ENCODE results near the gene JAML. TPM values are rescaled to one million over a fixed set of nuclear protein-coding genes. Genes with fewer than 3 reads are reported as not detected.

Gene JAML
- total RNA-seq, 4 donors from 2014 or later, result 0.92 to 8.9 (median 1.2) TPM

GRCh38 chr11:118153976-118154375 is 70.8 kb downstream of the JAML start:
- no peaks in the 10 kb centered on the region for H3K9me3 ChIP-seq
- H3K27ac ChIP-seq (replicated peaks in 1 of 4), result no peak overlapping the region
- TF ChIP-seq POLR2A (IDR thresholded peaks at IDR 0.05; ENCODE audit: low read depth) (no peak), EP300 (IDR thresholded peaks at IDR 0.05) (no peak), POLR2AphosphoS5 (IDR thresholded peaks at IDR 0.05) (no peak)
- DNase-seq (ENCODE audit: extremely low spot score), result no peak
- peaks cover 14 to 46% (median 38%) of the 10 kb centered on the region in 4 donors for H3K4me1 ChIP-seq
- peaks cover 0 to 69% (median 18%) of the 10 kb centered on the region in 4 donors for H3K27me3 ChIP-seq
- intact Hi-C loops (cut with DNase I), result no loop called here
- no peak overlapping the region for H3K4me3 ChIP-seq
- WGBS, result 88% methylated on average over 11 of the region's 11 CpGs
- H3K36me3 ChIP-seq, result no peaks in the 10 kb centered on the region

DNA sequence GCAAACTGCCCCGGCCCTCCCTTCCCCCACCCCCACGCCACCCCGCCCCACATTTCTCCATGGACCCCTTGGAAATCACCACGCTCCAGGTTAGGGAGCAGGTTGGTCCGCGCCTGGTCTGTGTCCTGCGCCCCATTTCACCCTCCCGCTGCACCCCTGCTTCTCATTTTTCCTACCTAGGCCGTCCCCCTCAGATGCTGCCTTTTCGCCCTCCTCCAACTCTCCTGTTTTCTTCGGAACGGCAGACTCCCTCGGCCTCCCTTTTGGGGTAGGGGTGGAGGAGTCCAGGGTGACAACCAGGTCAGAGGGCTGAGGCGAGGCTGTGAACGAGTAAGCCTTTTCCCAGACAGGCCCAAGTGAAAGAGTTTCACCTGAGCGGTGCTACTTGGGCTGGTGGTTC is 71.3 kb downstream of the JAML start:
- H3K27me3 ChIP-seq, result peaks cover 0 to 67% (median 18%) of the 10 kb centered on the region in 4 donors
- intact Hi-C loops (cut with DNase I), result no loop called here
- peak overlapping the region; percentile 55 to 71 (median 62) for H3K4me3 ChIP-seq
- H3K4me1 ChIP-seq, result peaks cover 14 to 46% (median 38%) of the 10 kb centered on the region in 4 donors
- no peaks in the 10 kb centered on the region for H3K9me3 ChIP-seq
- no peaks in the 10 kb centered on the region for H3K36me3 ChIP-seq
- no peak for DNase-seq (ENCODE audit: extremely low spot score)
- H3K27ac ChIP-seq (replicated peaks in 1 of 4), result no peak overlapping the region
- WGBS, result 22% methylated on average over 12 of the region's 16 CpGs
- TF ChIP-seq POLR2AphosphoS5 (IDR thresholded peaks at IDR 0.05) (no peak), POLR2A (IDR thresholded peaks at IDR 0.05; ENCODE audit: low read depth) (no peak), CTCF (IDR thresholded peaks at IDR 0.05) (no peak), EP300 (IDR thresholded peaks at IDR 0.05) (no peak)

DNA sequence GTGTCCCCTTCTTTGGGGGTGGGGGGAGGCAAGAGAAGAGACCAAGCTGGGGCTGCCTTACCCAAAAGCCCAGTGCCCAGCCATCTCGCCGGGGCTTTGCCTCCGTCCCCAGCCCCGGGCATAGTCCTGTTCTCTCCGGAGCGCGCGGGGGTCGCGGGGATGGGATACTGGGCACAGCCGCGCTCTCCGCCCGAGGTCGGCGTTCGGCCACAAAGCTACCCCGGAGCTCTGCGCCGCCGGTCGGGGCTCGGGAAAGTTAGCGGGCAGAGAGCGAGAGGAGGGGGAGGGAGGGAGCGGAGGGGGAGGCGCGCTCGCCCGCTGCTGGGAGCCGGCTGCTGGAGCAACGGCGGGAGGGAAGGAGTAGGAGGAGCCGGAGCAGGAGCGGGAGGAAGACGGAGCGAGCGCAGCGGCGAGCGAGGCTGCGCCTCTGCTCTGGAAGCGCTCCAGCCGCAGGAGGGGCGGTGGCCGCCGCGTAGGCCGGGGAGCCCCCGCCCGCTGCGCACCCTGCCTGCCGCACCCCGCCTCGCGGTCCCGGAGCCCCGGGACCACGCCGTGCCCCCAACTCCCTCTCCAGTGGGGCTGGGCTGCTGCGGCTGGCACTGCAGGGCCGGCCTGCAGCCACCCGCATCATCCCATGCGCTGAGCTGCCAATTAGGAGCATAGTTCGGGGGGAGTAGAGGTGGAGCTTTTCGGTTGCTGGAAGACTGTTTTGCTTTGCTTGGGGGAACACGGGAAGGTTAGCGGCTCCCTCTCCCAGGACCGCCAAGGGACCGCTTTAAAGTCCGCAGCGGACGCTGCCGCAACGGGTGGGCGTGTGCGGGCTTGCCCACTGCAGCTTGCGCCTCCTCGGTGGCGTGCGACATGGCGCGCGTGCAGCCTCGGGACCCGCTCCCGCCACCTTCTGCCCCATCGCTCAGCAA is 72.0 kb downstream of the JAML start, which contains the start of gene SCN4B:
SCN4B (minus strand) TSS at position 272 of the 920 bp plus-strand sequence; CDS start at position 122, 150 bp downstream.
- no peak for DNase-seq (ENCODE audit: extremely low spot score)
- peak in 1 of 2 donors; percentile 19 for TF ChIP-seq POLR2AphosphoS5 (IDR thresholded peaks at IDR 0.05)
- no peak for TF ChIP-seq EP300 (IDR thresholded peaks at IDR 0.05)
- 0% methylated on average over 3 of the region's 88 CpGs for WGBS
- Histone ChIP-seq H3K27me3 (peaks cover 0 to 60% (median 18%) of the 10 kb centered on the region in 4 donors), H3K4me3 (peak within 1 kb of the TSS; percentile 55 to 71 (median 62)), H3K4me1 (peaks cover 14 to 46% (median 38%) of the 10 kb centered on the region in 4 donors), H3K27ac (replicated peaks in 1 of 4) (peak within 1 kb of the TSS in 2 of 4 donors; percentile 11 to 26), H3K9me3 (no peaks in the 10 kb centered on the region), H3K36me3 (no peaks in the 10 kb centered on the region)
- intact Hi-C loops (cut with DNase I), result no loop called here

GRCh38 chr11:118152020-118152551 is 72.7 kb downstream of the JAML start:
- Histone ChIP-seq H3K4me3 (peak overlapping the region; percentile 55 to 71 (median 62)), H3K36me3 (no peaks in the 10 kb centered on the region), H3K27me3 (peaks cover 0 to 53% (median 16%) of the 10 kb centered on the region in 4 donors), H3K27ac (replicated peaks in 1 of 4) (peak overlapping the region in 2 of 4 donors; percentile 11 to 26), H3K9me3 (no peaks in the 10 kb centered on the region), H3K4me1 (peaks cover 14 to 42% (median 36%) of the 10 kb centered on the region in 4 donors)
- no peak for DNase-seq (ENCODE audit: extremely low spot score)
- intact Hi-C loops (cut with DNase I), result no loop called here
- TF ChIP-seq POLR2AphosphoS5 (IDR thresholded peaks at IDR 0.05), result no peak
- TF ChIP-seq POLR2A (IDR thresholded peaks at IDR 0.05; ENCODE audit: low read depth), result no peak
- TF ChIP-seq EP300 (IDR thresholded peaks at IDR 0.05), result no peak
- TF ChIP-seq CTCF (IDR thresholded peaks at IDR 0.05), result no peak
- 29% methylated on average over 11 of the region's 16 CpGs for WGBS

DNA sequence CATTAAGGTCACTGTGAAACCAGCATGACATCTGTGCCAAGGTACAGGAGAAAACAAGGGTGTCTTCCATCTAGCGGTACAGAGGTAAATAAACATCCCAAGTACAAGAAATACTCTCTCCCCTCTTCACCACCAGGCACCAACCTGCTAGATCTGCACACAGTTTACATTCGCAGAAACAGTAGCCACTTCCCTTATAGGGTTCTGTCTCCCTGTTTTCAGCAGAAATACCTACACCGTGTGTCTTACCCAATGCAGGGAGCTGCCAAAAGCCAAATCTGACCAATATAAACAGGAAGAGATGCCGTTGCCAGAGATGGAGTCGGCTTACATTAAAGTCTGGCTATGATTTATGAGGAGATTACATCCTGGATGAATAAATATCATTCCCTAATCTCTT is 73.4 kb downstream of the JAML start:
- WGBS, result 28% methylated on average over 5 of the region's 5 CpGs
- no peak for DNase-seq (ENCODE audit: extremely low spot score)
- Histone ChIP-seq H3K27ac (replicated peaks in 1 of 4) (no peak overlapping the region), H3K9me3 (no peaks in the 10 kb centered on the region), H3K27me3 (peaks cover 0 to 46% (median 14%) of the 10 kb centered on the region in 4 donors), H3K36me3 (no peaks in the 10 kb centered on the region), H3K4me3 (peak overlapping the region in 1 of 4 donors; percentile 55), H3K4me1 (peaks cover 14 to 35% (median 29%) of the 10 kb centered on the region in 4 donors)
- TF ChIP-seq CTCF (IDR thresholded peaks at IDR 0.05), result no peak
- no peak for TF ChIP-seq POLR2A (IDR thresholded peaks at IDR 0.05; ENCODE audit: low read depth)
- TF ChIP-seq POLR2AphosphoS5 (IDR thresholded peaks at IDR 0.05), result no peak
- intact Hi-C loops (cut with DNase I), result no loop called here

All from esophagus muscularis mucosa (tissue), 4 donors.